ENCODE results near the gene ATMIN. TPM values are rescaled to one million over a fixed set of nuclear protein-coding genes. Genes with fewer than 3 reads are reported as not detected.

Gene ATMIN
- 22.0 TPM for total RNA-seq
- long read RNA-seq, full-length matches to known transcripts, result 85 of 93 reads
- long read RNA-seq, partial matches to known transcripts, result 2 of 93 reads
- long read RNA-seq, other reads (novel, unspliced or antisense), result 6 of 93 reads

- Histone ChIP-seq H3K4me1 (peaks cover 47% of the 10 kb centered on the region), H3K27me3 (ENCODE audit: low read depth) (no peaks in the 10 kb centered on the region), H3K36me3 (no peaks in the 10 kb centered on the region), H3K9me3 (replicated peaks) (no peaks in the 10 kb centered on the region), H3K4me3 (peak within 1 kb of the TSS; percentile 77), H3K27ac (replicated peaks) (peak within 1 kb of the TSS; percentile 89)
- DNase-seq, result peak; percentile 87
- intact Hi-C loops (cut with micrococcal nuclease), result loop anchor here (10.0 kb wide), 1 partner anchor 699 kb away; no protein-coding TSS in a partner anchor
- TF ChIP-seq CTCF (IDR thresholded peaks at IDR 0.05; ENCODE audit: borderline replicate concordance), result peak; percentile 95
Measured at GRCh38 chr16:81035398-81035974, at the start of gene ATMIN. TSS of gene ATMIN (plus strand) at chr16:81035842. CDS start at chr16:81035871, 29 bp downstream.

GRCh38 chr16:80986557-80986956, 49.1 kb upstream of the ATMIN start:
- Histone ChIP-seq H3K36me3 (no peaks in the 10 kb centered on the region), H3K9me3 (replicated peaks) (no peaks in the 10 kb centered on the region), H3K4me1 (peaks cover 18% of the 10 kb centered on the region), H3K27ac (replicated peaks) (no peak overlapping the region), H3K4me3 (no peak overlapping the region), H3K27me3 (ENCODE audit: low read depth) (no peaks in the 10 kb centered on the region)
- DNase-seq, result no peak
- intact Hi-C loops (cut with micrococcal nuclease), result no loop called here
- TF ChIP-seq CTCF (IDR thresholded peaks at IDR 0.05; ENCODE audit: borderline replicate concordance), result no peak

- no peak overlapping the region for H3K4me3 ChIP-seq
- H3K36me3 ChIP-seq, result no peaks in the 10 kb centered on the region
- peaks cover 26% of the 10 kb centered on the region for H3K4me1 ChIP-seq
- intact Hi-C loops (cut with micrococcal nuclease), result no loop called here
- no peak for TF ChIP-seq CTCF (IDR thresholded peaks at IDR 0.05; ENCODE audit: borderline replicate concordance)
- no peak overlapping the region for H3K27ac ChIP-seq (replicated peaks)
- H3K9me3 ChIP-seq (replicated peaks), result no peaks in the 10 kb centered on the region
- no peaks in the 10 kb centered on the region for H3K27me3 ChIP-seq (ENCODE audit: low read depth)
- no peak for DNase-seq
Measured at GRCh38 chr16:80988756-80989155, 46.9 kb upstream of the ATMIN start.

- Histone ChIP-seq H3K9me3 (replicated peaks) (no peaks in the 10 kb centered on the region), H3K4me1 (peaks cover 28% of the 10 kb centered on the region), H3K4me3 (no peak overlapping the region), H3K36me3 (no peaks in the 10 kb centered on the region), H3K27me3 (ENCODE audit: low read depth) (no peaks in the 10 kb centered on the region), H3K27ac (replicated peaks) (no peak overlapping the region)
- intact Hi-C loops (cut with micrococcal nuclease), result no loop called here
- DNase-seq, result no peak
- no peak for TF ChIP-seq CTCF (IDR thresholded peaks at IDR 0.05; ENCODE audit: borderline replicate concordance)
Measured at GRCh38 chr16:80989801-80990200, 45.8 kb upstream of the ATMIN start.

- Histone ChIP-seq H3K4me3 (no peak overlapping the region), H3K36me3 (no peaks in the 10 kb centered on the region), H3K4me1 (peaks cover 28% of the 10 kb centered on the region), H3K27ac (replicated peaks) (no peak overlapping the region), H3K9me3 (replicated peaks) (no peaks in the 10 kb centered on the region), H3K27me3 (ENCODE audit: low read depth) (no peaks in the 10 kb centered on the region)
- no peak for TF ChIP-seq CTCF (IDR thresholded peaks at IDR 0.05; ENCODE audit: borderline replicate concordance)
- no peak for DNase-seq
- intact Hi-C loops (cut with micrococcal nuclease), result no loop called here
Measured at GRCh38 chr16:80990577-80990976, 45.1 kb upstream of the ATMIN start.

Measured in left ventricle myocardium inferior (tissue), 1 donor.